CD4-positive, alpha-beta T cell treated with Interleukin-4 for 1 hour (primary cell): ENCODE measurements around the gene FAM186B.
"Not testable (repeated sequence)": the region's sequence is repeated elsewhere in the genome, so short reads cannot be mapped to it uniquely, and the experiment has no call there.

Experiments
- DNase-seq, 2 donors: peaks; one replicate each; pipeline ENCODE4 v3.0.0-alpha.2; 2020 to 2022

The FAM186B gene

GRCh38 chr12:49605539-49605938 is at the start of gene FAM186B:
Gene FAM186B, minus strand, starts transcription at chr12:49605639. Its CDS starts 162 bp downstream, at chr12:49605477.
- DNase-seq = not testable (repeated sequence)

- no peak for DNase-seq
These were observed 49.3 kb upstream of the FAM186B start for GRCh38 chr12:49654715-49655114.

DNA sequence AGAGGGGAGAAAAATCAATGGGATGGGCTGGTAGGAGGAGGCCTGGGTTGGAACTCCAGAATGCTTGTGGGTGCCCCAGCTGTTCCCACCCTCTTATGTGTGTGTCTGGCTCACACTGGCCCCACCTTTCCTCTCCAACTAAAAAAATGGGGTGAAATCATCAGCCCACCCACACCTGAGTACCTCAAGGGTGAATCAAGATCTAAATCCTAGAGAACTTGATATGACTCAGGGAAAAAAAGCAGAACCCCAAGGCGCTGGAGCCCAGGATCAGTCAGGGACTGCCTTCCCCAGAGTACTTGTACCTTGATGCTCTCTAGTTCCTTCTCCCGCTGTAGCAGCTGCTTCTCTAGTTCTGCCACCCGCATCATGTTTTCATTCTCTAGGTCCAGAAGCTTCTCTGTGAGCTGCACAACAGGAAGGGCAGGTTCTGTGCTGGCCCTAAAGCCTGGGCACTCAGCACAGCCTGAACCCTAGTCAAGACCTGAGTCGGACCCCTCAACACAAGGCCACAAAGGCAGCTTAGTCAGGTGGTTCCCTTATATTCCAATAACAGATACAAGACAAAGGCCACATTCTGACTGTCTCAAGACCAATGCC is 47.6 kb upstream of the FAM186B start:
- DNase-seq = no peak

DNA sequence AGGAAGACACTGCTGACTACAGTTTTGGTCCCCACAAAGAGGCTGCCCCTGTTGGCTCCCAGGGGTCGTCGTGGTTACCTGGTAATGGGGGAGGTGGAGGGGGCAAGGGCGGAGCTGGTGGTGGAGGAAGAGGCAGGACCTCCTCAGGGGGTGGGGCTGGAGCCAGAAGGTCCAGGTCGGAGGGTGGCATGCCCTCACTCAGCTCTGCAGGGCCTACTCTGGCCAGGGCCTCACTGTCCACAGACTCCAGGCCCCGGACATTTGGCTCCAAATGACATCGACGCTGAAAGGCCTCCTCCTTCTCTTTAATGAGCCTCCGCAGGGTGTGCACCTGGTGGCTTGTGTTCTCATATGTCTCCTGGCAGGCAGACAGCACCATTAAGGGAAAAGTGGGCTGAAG is 46.4 kb upstream of the FAM186B start:
- no peak for DNase-seq

GRCh38 chr12:49649892-49650291 is 44.5 kb upstream of the FAM186B start:
- no peak for DNase-seq

GRCh38 chr12:49649445-49649844 is 44.0 kb upstream of the FAM186B start:
- no peak for DNase-seq

DNA sequence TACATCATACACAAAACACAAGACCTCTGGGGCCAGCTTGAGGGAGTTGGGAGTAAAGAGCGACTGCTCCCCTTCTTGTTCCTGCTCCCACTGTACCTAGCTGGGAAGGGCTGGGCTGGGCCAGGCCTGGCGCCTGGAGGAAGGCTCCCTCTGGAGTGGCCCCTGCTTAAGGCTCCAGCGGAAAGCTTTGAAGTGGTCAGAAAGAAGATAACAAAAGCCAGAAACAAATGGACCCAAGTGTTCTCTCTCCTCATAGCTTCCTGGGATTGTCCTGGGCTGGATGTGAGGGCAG is 43.2 kb upstream of the FAM186B start:
- no peak for DNase-seq

- DNase-seq = no peak
These were observed 42.6 kb upstream of the FAM186B start for GRCh38 chr12:49647827-49648711.

DNA sequence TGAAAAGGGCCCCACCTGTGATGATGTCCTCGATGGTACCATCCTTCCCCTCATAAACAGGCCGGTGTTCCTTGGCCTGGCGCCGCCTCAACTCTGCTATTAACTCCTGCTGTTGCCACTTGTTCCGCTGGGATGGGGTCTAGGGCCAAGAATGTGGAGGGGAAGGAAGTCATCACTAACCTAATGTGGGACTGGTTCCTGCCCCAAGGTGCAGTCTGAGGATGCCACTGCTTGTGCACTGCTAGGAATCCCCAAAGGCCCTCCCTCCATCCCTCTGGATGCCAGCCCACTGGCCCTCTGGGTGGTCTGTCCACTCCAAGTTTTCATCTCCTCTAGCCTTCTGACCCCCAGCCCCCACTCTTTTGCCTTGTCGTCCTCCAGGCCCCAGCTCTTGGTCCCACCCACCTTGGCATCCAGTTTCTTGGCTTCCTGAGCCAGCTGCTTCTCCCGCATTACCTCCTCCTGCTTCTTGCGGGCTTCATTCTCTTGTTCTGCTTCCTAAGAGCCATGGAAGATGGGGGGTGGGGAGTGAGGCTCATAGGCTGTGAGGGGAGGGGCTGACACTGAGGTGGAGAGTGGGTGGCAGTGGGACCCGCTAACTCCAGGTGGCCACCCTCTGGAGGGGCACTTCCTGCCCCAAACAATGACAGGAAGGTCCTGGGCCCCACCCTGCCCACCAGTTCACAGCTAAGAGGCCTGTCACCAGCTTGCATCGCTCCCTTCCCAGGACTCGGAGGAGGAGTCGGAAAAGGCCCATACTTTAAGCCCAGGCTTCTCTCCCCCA is 41.6 kb upstream of the FAM186B start:
- DNase-seq = no peak

- no peak for DNase-seq
These were observed 40.9 kb upstream of the FAM186B start for GRCh38 chr12:49646331-49646830.

DNA sequence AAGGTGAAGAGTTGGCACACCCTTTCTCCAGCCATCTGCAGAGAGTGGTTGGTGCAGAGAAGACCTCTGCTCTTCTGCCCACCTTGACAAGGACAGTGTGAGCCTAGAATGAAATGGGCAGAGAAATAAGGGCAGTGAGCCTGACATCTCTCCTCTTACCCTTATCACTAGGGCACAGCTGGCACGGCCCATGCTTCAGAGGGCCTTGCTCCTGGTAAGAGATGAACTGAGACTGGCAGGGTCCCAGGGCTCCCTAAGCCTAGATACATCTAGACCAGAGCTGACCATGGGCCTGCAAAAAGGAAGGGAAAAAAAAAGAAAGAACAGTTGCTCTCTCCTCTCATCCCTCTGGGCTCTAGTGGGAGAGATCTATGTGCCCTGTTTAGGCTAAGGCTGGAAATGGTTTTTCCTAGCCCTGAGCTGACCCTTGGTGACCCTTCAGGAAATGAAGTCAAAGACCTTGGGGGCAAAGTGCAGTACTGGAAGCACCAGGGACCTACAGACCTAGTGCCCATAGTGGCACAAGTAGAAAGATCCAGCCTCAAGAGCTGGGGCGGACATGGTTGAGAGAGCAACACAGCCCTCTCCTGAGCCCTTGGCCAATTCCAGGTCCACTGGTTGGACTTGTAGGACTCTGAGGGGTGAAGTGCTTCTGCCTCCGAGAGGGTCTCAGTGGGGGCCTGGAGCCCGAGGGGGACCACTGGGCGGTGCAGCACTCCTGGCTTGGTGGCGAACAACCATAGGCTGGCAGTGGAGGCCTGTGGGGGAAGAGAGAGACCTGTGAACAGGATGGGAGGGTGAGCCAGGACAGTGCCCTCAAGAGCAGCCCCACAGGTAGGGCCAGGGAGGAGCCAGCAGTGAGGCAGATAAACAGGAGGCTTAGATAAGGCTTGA is 40.0 kb upstream of the FAM186B start:
- no peak for DNase-seq

GRCh38 chr12:49644620-49644994 is 39.2 kb upstream of the FAM186B start:
- peak; percentile 87 for DNase-seq

DNA sequence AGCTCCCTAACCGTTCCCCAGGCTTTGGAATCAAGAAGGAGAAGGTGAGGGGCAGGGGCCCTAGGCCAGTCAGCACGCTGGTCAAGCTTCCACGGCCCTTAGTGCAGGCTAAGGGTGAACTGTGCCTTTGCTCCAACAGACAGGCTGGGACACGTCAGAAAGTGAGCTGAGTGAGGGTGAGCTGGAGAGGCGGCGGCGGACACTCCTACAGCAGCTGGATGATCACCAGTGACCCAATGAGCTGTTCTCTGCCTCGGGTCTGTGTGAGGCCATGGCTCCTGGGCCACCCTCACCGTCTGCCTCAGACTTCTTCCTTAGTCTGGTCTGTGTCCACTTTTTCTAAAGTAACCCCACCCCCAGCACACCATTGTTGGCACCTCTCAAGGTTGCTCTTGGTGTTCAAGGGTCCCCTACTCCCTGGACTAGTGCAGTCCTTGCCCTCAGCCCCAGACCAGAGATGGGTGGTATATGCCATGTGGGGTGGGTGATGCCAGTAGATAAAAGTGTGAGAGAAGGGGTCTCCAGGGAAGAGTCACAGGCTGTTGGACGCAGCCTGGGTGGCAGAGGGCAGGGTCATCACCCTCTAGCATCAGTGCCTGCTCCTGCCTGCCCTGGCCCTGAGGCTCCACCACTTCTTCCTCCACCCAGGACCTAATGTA is 38.7 kb upstream of the FAM186B start:
- DNase-seq = no peak

DNA sequence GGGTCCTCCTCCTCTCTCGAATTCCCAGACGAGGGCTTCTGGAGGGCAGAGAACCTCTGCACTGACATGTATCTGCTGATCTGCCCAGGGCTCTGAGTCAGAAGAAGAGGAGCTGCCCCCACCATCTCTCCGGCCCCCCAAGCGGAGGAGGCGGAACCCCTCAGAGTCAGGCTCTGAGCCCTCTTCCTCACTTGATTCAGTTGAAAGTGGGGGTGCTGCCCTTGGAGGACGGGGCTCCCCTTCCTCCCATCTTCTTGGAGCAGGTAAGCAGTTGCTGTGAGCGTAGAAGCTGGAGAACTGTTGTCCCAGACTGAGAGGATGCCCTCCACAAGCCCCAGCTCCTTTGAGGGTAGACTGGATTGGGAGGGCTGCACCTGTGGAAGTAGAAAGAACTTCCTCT is 37.7 kb upstream of the FAM186B start:
- no peak for DNase-seq

- no peak for DNase-seq
These were observed 36.9 kb upstream of the FAM186B start for GRCh38 chr12:49642370-49642802.

- DNase-seq = no peak
These were observed 36.4 kb upstream of the FAM186B start for GRCh38 chr12:49641748-49642369.

DNA sequence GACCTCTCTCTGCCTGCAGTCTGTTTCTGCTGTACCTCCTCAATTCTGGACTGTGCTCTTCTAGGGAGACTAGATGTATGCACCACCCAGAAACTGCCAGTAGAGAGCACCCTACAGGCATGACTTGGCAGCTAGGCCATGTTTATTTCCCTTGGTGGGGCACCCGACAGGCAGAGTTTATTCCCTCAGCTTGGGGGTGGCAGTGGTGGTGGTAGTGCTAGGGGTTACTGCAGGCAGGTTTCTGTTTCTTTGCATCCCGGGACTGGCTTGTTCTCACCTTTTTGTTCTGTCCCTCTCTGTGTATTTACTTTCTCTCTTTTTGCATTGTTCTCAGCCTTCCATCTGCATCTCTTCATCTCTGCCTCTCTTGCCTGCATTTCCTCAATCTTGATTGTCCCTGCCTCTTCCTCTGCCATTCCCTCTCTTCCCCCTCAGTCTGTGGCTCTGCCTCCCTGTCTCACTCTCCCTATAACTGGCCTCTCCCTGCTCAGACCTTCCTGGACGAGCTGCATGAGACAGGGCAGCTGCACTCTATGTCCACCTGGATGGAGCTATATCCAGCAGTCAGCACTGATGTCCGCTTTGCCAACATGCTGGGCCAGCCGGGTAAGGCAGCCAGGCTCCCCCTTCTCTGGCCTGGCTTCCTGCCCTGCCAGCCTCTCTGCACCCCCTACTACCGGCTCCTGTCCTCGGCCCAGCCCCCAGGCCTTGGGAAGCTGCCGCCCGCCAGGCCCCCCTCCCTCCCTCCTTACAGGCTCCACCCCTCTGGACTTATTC is 31.7 kb upstream of the FAM186B start:
- peak; percentile 70 for DNase-seq

GRCh38 chr12:49636574-49636973 is 31.1 kb upstream of the FAM186B start:
- no peak for DNase-seq

GRCh38 chr12:49635656-49636055 is 30.2 kb upstream of the FAM186B start:
- no peak for DNase-seq

GRCh38 chr12:49635036-49635435 is 29.6 kb upstream of the FAM186B start:
- DNase-seq = no peak
